Activated T-cell treated with anti-CD3 and anti-CD28 coated beads for 4 hours (primary cell): Measurements from ENCODE around the gene TMEM242.
"Not testable (repeated sequence)": the region's sequence is repeated elsewhere in the genome, so short reads cannot be mapped to it uniquely, and the experiment has no call there.

Source experiments
- DNase-seq: peaks from one replicate; pipeline ENCODE4 v3.0.0-alpha.2; 2020

TMEM242 gene

DNA sequence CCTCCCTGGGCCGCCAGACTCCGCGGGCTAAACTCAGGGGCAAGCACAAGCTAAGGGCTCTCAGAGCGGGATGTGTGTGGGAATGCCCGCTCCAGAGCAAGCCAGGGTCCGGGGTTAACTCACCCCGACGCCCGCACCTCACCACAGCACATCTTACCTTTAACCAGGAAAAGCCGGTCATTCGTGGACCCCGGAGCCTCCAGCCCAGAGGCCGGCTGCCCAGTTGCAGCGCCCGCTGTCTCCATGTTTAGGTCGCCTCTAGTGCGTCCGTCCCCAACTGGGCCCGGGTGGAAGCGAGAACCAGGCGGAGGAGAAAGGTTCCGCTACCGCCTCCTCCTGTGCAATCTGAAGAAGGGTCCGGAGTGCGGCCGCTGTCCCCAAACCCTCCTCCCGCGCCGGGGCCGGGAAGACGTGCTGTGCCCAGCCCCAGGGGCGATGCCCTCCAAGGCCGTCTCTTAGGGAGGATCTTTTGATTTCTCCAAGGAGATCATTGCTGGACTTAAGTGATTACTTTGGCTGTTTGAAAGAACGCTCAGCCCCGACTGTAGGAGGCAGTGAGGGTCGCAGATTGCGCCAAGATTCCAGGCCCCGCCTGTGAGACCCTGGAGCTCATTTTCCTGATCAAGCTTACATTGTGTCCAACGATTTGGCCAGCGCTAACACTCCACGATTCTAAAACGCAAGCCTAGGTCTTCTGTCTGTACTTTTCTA is at the start of gene TMEM242:
Gene TMEM242, minus strand, starts transcription at position 265 of the 711 bp plus-strand sequence. Its CDS starts 20 bp downstream, at position 245.
- peak; percentile 88 for DNase-seq

DNA sequence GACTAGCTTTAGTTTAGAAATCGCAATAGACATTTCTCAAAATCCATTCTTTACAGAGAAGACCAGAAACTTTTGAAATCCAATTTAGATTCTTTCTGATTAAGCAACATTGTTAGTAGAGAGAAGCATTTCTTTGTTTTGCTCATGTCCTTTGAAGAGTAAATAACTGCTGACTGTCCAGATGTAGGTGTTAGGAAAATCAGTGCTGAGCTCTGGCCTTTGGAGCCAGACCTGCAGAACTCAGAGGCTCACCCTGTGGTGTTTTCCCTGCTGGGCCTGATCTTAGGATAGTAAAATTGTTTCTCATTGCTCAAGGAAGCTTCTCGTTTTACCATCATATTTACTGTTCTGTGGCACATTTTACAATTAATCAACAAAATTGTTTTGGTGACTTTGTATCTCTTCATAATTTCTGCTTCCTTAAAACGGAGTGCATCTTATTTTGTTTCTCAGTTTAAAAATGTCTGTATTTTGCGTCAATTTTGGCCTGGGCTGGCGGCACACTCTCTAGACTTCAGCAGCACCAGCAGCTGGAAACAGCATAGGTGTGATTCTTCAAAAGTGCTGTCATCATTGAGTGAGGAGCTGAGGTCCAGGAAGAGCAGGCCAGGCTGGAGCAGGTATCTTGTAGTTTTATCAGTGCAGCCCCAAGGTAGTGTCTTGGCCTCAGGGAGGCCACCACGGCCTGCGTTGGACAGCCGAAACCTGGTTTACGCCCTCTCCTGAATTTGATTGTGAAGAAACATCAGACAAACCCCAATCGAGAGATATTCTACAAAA is 49.4 kb upstream of the TMEM242 start:
- DNase-seq, result no peak

DNA sequence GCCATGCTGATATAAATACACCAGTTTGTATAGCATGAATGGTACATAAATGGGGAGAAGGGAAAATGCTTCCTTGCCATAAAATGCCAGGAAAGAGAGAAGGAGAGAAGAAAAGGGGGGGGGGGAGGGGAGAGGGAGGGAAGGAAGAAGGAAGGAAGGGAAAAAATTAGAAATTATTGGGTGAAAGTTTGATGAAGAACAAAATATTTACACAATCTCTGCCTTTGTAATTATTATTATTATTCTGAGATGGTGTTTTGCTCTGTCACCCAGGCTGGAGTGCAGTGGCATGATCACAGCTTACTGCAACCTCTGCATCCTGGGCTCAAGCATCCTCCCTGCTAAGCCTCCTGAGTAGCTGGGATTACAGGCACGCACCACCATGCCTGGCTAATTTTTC is 47.4 kb upstream of the TMEM242 start:
- no peak for DNase-seq

DNA sequence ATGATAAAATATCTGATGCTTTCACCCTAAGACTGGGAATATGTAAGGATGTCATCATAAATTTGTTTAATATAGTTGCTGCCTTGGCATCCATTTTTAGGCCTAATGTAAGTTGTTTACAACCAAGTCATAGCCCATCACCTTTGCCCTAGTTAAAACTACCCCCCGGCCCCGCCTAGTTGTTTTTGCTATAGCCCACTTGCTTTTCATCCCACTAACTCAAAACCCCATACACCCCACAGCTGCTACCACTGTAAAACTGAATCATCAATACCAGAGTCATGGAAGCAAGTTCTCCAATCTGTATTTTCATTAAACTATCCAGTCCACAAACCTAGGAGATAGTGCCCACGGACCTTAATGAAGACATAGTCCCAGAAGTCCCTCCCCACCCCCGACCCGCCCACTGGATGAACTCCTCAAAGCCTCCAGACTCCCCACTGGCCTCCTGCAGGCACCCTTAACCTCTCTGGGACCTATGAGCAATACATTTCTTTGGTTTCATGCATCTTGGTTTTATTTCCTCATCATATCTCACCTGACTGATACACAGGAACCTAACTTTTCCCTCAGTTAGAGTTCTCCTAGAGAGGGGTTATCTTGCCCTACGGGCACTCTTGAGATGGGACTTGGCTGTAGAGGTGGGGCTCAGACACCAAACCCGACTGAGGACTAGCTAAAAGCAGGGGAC is 45.2 kb upstream of the TMEM242 start:
- DNase-seq, result no peak

DNA sequence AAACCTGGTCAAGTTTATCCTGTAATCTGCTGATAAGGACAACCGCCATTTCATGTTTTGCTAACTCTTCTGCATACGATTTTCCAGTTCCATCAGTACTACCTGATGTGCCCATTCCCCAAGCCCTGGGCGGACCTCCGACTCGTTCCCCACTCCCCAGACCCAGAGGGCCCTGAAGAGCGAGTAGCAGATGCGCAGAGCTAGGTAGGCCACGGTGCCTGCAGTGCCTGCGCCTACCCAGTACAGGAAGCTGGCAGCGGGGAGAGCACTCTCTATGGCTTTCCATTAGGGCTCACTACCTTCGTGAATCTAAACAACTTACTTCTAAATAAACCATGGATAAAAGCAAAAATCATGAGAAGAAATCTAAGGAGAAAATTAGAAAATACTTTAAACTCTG is 43.3 kb upstream of the TMEM242 start:
- DNase-seq, result no peak

DNA sequence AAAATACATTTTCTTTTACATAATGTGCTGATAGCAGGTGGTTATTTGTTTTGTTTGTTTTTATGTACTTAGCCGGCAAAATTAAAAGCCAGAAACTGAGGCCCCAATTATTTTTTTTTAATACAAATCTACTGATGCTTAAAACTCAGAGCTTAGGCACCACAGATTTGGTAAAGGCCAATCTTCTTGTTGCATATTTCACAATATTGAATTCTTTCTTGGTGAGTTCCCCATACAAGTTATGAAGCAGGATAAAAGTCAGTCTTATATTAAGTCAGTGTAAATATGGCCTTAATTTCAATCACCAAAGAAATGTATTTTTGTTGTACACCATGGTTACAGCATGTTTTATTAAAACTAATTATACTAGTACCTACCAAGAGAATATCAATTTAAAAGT is 41.4 kb upstream of the TMEM242 start:
- DNase-seq, result no peak

DNA sequence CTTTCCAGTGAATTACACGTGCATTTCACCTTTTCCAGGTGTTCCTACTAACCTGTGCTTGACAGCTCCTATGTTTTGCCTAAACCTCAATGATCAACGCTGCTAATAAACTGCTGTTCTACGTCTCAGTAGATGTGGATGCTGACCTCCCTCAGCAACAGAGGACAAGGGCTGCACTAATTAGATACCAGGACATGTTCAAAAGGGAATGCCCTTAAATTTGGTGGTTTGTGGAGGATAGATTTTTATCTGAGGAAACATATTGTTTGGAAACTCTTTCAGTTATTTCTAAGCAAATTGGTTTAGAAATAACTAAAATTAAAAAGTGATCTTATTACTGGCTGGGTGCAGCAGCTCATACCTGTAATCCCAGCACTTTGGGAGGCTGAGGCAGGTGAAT is 38.6 kb upstream of the TMEM242 start:
- DNase-seq, result no peak

DNA sequence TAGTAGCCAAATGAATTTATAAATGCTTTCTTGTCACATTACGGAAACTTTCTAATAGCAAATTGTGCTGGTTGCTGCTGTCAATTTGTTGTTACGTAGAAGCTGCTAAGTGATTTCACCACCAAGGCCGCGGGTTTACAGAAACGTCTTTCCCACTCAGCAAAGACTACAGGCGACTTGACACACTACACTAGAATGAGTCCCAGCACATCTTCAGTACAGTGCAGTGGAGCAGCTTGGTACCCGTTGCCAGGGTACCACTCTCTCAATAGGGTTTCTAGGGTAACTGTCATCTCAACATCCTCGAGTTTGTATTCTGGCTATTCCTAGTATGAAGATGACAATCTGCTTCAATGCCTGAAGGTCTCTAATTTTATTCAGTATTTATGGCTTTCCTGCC is 35.0 kb upstream of the TMEM242 start:
- no peak for DNase-seq

DNA sequence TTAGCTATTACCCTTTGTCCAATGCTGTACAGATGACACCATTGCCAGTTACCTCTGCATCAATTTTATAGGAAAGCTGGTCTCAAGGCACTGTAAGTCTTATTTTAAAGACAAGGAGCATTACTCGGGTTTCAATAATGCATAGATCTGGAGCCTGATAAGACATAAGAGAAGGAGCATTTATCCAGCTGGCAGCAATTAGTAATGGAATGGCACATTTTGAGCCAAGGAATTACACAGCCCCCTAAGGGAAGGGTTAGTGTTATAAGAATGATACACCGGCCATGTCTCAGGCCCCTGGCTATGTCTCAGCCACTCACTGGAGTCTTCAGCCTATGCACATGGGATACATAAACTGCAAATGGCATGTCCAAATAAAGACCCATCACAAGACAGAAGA is 23.1 kb upstream of the TMEM242 start:
- DNase-seq, result no peak

DNA sequence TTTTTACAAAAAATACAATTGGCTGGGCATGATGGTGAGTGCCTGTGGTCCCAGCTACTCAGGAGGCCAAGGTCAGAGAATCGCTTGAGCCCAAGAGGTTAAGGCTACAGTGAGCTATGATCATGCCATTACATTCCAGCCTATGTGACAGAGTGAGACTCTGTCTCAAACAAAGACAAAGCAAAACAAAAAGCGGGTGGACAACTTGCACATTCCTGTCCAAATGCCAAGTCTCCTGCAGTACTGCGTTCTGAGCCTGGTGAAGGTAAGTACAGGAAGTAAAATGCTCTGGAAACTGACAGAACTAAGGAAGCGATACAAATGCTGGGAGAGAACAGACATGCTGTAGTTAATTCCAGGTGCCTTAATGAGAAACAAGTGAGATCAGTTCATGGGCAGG is 20.4 kb upstream of the TMEM242 start:
- no peak for DNase-seq

DNA sequence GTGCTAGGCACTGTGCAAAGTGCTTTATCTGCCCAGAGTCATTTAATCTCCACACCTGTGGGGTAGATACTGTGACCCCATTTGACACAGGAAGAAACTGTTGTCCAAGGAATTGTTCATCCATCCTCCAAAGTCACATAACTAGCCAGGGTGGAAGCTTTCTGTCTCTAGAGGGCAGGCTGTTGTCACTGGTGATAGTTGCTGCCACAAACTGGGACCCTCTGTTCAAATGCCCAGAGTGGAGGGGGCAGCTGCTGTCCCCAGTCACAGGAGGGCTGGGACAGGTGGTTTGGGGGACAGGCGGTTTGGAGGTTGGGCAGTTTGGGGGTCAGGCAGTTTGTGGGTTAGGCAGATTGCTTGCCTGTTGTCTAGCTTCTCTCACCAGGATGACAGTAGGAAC is 16.1 kb upstream of the TMEM242 start:
- no peak for DNase-seq

DNA sequence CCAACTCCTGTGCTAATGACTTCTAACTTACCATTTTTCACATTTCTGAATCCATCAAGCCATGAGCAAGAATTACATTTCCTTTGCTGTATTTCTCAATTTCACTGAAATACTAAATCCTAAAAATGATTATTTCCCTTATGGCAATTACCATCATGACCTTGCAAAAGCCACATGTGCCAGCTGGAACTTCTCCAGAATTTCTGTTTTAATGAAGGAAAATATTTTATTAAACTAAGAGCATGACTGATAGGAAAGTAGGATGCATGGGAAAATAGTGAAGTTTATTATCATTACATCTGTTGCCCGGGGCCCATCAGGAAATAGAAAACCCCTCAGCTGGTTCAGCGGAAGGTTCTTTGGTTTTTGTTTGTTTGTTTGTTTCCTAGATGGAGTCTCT is 14.4 kb upstream of the TMEM242 start:
- DNase-seq, result no peak

DNA sequence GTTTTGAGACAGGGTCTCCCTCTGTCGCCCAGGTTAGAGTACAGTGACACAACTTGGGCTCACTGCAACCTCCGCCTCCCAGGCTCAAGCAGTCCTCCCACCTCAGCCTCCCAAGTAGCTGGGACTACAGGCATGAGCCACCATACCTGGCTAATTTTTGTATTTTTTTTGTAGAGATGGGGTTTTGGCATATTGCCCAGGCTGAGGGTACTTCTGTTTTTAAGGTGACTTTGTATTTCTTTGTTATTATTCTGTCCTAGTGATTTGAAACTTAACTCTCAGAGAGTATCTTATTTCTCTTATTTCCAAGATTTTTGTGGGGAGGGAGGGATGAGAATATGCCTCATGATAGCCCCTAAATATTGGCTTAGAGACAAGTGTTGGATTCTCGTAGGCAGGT is 14.0 kb upstream of the TMEM242 start:
- DNase-seq, result not testable (repeated sequence)

DNA sequence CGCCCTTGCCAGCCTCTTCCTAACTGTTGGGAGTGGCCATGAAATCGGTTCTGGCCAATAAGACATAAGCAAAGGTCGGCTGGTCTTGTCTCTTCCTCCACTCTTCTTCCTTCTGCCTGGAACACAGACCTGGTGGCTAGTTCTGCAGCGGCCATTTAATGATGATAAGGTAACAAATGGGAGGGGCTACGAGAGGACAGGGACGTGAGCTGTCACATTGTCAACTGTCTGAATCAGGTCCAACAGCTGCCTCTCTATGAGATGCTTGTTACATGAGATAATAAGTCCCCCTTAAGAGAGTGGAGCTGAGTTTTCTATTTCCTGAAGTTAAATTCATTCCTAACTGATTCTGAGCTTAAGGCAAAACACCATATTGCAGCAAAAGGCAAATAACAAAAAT is 12.5 kb upstream of the TMEM242 start:
- no peak for DNase-seq

DNA sequence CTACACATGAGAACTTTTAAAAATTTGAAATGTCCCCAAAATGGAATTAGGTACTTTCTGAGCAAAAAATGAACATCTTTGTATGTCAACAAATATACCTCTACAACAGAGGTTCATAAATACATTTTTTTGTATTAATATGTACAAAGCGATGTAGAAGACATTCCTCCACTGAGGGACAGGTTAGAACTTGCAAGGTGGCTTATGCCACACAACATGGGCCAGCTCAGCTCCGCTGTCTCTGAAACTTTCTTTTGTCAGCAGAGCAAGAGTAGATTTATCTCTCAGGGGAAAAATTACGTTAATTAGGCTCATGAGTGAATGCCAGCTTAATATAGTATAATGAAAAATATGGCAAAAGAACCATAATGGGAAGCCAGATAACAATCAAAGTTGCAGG is 10.6 kb upstream of the TMEM242 start:
- DNase-seq, result no peak

DNA sequence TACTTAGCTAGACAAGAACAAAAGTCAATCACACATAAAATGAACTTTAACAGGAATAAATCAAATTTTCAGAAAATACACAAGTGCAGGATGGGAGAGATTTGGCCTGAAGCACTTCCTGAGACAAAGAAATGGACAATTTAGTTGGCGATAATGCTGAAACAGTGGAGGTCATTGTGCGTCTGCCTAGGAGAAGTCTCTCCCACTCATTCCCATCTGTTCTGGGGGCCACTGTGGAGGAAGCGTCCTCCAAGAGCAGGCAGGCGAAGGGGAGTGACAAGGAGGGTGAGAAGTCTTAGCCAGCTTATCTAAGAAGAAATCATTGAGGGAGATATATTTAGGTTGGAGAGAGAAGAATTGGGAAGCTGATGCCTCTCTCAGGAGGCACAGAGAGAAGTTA is 10.2 kb upstream of the TMEM242 start:
- no peak for DNase-seq

DNA sequence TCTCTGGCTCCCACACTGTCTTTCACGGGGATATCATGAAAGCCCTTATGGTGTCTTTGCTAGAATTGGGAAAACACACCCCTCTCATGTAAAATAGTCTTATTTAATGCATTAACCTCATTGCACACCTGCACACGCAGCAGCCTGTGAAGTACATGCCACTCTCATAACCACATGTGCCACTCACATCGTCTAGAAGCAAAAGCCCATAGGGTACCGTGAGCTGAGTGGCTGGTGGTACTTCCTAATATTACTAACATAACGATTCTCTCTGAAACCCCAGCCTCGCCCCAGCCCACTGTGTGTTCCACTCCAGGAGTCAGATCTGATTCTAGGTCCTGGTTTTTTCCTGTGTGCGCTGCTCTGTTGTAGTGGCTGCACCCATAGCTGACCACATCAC is 9.5 kb upstream of the TMEM242 start:
- DNase-seq, result no peak

DNA sequence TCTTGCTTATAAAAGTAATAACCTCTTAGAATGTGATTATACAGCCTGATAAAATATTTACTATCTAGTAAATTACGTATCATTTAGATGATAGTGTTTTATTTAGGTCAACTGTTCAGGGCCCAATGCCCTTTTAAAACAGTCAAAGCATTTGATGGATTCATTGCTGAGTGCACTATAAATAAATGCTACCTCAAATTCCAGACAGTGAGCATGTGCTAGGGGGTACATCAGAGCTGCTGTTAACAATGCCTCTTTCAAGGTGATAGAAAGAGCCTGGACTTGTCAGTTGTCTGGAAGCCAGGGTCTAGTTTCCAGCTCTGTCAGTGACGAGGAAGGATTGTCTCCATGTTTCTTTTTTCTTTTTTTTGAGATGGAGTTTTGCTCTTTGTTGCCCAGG is 7.5 kb upstream of the TMEM242 start:
- no peak for DNase-seq

DNA sequence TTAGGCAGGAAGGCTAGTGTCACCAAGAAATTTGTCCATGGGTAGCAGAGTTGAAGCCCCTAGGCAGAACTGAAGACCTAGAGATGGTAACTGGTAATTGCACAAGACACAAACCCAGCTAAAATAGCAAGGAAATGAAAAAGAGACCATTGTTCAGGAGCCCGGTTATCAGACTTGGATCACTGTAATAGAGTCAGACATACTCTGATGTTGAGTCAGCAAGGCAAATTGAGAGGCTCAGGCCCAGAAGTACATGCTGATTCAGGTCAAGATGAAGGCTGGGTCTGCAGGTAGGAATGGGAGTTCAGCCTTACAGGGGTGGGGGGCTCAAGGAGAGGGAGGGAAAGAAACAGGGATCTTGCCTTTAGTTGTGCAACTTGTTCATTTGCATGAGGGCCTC is 6.5 kb upstream of the TMEM242 start:
- DNase-seq, result no peak

DNA sequence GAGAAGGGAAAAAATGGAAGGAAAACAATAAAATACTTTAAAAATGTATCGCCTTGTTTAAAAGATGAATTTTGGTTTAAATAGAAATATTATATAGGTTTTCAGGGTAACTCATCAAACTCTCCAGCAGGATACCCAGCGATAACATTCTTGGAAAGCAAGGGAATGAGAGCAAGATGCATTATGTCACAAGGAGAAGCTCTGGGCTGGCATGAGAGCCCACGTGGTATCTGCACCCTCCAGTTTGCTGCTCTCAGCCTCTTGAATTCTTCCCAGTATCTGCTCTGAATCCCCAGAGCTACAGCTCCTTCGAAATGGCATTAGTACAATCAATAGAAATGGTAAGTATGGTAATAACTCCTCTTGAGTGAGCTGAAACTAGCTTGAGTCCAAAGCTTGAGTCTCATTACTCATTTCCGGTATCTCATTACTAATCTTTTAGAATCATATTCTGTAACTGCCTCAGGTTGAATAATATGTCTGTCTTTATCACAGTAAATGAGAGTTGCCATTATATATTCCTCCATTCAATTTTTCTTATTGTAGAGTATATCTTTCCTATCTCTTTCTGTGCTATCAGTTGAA is 4.9 kb upstream of the TMEM242 start:
- no peak for DNase-seq

DNA sequence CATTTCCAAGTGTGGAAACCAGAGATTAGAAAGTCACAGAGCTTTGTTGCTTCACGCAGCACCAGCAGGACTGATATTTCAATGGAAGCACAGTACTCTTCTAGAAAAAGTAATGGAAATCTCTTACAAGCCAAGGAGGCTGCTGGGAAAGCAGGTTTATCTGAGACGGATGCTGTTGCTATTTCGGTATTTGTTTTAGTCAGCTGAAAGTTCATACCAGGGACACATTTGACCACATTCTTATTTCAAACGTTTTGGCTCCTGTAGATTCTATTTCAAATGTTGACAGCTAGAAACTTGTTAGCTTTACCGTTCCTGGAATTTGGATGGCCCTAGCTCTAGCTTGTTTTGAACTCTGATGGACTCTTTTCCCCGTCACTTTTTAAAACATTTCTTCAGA is 3.7 kb upstream of the TMEM242 start:
- no peak for DNase-seq

DNA sequence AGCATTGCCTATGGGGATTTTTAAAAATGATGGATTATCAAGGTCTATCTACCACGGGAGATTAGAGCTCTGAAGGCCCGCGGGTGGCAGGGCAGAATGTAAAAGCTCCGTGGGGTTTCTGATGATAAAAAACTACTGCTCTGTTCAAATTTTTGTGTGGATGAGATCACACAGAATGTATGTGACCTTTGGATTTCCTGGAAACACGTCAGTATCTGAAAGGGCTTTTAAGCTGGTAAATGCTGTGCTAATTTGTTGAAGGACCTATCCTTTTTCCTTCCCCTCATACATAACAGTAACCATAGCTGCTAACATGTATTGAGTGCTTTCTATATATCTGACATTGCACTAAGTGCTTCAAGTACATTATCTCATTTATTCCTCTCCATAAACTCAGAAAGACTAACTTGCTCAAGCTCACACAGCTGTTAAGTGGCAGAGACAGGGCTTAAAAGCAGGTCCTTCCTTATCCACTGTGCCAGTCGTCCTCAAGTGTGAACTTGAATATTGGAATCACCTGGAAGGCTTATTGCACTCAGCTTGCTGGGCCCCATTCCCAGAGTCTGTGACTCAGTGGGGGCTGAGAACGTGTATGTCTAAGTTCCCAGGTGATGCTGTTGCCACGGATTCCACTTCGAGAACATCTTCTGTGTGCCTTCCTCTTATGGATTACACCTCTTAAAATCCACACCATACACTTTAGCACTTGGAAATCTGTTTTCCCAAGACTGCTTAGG is 1.9 kb upstream of the TMEM242 start:
- no peak for DNase-seq

DNA sequence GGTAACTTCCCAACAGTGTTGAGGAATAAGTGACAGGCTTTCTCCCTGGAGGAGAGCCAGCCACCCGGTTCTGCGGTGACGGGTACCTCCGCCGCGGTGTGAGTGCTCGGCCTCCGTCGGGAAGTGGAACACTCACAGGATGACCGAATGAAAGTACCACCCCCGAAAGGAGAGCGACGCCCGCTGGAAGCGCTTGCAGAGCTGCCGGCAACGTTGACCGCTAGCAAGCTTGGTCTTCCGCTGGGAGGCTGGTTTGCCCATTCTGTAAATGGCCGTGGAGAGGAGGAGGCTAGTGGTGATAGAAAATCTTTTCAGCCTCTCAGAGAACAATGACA is 614 bp upstream of the TMEM242 start:
- DNase-seq, result peak; percentile 14
